Measurements from ENCODE around the gene PARP2.

- no peak for TF ChIP-seq POLR2AphosphoS5 (IDR thresholded peaks at IDR 0.05)
- TF ChIP-seq SMC3 (conservative IDR thresholded peaks at IDR 0.05; ENCODE audit: poor library complexity), result no peak
- no peak for TF ChIP-seq EZH2 (IDR thresholded peaks at IDR 0.05; ENCODE audit: borderline replicate concordance, insufficient read depth, low read length, poor library complexity, severe bottlenecking)
- no peak for TF ChIP-seq CTCF (IDR thresholded peaks at IDR 0.05; ENCODE audit: poor library complexity, severe bottlenecking)
- no peak for TF ChIP-seq EP300 (conservative IDR thresholded peaks at IDR 0.05; ENCODE audit: poor library complexity, severe bottlenecking)
- no peak for TF ChIP-seq REST (IDR thresholded peaks at IDR 0.05; ENCODE audit: borderline replicate concordance)
- no peak for TF ChIP-seq RAD21 (conservative IDR thresholded peaks at IDR 0.05)
- TF ChIP-seq TAF1 (IDR thresholded peaks at IDR 0.05; ENCODE audit: low read depth), result no peak
Observed at GRCh38 chr14:20329355-20329754, 14.1 kb upstream of the PARP2 start.
